AML-193 (cell line): ENCODE results near the gene ZNF716.
A peak's percentile ranks its signal among the peaks of the same experiment; 100 is the strongest.
"Not testable (repeated sequence)": the region's sequence is repeated elsewhere in the genome, so short reads cannot be mapped to it uniquely, and the experiment has no call there.

Experiments
- DNase-seq, 2 experiments: peaks; one replicate each; lab custom pipeline; 2025; lab: John Stamatoyannopoulos, UW

Gene ZNF716

DNA sequence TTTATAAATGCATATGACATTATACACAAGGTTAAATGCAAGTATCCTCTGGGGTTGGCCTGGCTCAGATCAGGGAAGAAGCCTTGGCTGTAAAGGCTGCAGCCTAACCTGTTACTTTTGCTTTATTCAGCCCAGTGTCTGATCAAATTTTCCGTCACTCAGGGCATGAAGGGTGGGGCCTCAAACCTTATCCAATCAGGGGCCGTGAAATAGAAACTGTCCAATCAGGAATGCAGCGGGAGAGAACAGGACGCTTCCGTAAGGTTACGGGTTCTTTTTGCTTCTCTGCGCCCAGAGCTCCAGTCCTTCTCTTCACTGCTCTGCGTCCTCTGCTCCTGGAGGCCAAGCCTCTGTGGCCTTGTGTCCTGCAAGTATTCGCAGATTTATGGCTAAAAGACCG lies at the start of gene ZNF716:
Gene ZNF716, plus strand, starts transcription at position 274 of the 400 bp plus-strand sequence. Its CDS starts 112 bp downstream, at position 386.
- DNase-seq = no peak

DNA sequence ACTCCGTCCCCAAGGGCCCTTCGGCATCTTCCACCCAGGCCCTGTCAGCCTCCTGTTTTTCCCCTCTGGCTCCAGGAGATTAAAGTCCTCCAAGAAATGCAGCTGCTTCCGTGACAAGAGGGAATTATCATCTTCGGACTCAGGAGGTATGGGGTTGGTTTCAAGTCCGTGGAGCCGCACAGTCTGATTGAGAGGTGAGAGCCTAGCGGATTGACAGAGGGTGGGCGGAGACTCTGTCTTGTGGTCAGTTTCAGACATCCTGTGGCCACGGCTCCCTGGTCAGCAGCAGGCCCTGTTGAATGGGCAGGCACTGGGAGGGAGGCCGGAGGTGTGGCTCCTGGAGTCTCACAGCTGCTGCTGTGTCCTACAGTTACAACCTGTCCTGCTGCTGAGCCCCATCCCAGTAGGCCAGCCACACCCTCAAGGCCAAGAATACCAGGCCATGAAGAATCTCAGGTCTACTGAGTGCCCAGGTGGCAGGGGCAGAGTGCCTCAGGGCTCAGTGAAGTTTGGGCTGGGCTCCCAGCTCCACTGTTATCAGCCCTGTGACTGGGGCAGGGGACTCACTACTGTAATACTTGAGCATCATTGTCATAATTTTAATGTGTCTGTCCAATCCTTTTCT lies 49.3 kb upstream of the ZNF716 start:
- no peak for DNase-seq

DNA sequence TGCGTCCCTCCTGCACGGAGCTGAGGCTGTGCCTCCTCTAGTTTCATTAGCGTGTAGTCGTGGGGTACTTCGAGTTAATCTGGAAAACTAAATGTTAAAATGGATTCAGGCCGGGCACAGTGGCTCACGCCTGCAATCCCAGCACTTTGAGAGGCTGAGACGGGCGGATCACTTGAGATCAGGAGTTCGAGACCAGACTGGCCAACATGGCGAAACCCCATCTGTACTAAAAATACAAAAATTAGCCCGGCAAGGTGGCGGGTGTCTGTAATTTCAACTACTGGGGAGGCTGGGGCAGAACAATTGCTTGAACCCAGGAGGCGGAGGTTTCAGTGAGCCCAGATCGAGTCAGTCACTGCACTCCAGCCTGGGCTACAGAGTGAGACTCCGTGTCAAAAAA lies 46.9 kb upstream of the ZNF716 start:
- not testable (repeated sequence) for DNase-seq

DNA sequence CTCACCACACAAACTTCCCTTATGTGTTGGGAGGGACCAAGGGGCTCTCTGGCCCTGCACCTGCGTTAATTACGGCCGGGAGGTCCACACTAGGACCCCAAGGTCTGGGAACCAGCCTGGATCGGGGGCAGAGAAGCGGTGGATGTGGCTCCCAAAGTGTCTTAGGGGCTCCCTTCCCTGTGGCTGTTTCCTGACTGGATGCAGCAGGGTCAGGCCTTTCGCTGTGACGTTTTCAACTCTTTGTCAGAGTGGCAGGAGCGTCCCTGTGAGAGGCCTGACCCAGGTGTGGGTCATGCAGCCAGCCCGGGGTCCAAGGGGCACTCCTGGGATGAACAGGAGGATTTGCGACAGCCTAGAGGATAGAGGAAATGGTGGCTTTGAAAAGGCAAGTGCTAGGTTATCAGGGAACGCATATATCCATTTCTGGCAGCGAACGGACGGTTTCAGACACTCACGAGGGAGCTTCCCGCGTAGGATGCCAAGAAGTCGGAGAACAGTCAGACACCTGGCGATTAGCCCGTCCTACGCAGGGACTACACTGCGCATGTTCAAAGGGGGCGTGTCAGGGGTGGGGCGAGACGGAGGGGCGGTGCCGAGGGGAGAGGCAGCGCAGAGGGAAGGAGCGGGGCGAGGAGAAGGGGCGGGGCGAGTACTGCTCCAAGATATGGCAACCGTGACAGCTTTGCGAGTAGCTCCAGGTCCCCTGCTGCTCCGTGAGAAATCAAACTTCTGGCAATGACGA lies 46.2 kb upstream of the ZNF716 start:
- DNase-seq = no peak

DNA sequence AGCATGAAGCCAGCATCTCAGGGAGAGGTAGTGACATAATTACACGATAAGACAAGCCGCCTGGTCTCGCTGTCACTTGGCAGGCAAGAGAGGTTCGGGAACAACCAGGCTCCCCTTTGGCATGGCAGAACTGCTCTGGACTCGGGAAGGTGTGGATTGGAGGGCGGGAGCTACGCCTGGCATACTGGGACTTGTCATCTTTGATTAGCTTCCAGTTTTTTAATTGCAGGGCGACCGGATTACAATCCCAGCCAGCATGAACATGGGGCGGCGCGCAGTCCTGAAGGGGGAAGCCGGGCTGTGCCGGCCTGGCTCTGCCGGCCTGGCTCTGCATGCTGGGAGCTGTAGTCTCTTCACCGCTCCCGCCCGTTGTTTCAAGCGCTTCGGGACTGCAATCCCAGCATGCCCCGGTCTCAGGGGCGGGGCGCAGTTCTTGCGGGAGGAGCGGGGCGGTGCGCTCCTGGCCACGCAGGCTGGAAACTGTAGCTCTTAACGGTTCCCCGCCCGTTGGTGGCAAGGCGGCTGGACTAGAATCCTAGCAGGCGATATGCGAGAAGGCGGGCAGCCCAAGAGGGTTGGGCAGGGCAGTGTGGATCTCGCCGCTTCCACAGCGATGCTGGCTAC lies 45.5 kb upstream of the ZNF716 start:
- no peak for DNase-seq

DNA sequence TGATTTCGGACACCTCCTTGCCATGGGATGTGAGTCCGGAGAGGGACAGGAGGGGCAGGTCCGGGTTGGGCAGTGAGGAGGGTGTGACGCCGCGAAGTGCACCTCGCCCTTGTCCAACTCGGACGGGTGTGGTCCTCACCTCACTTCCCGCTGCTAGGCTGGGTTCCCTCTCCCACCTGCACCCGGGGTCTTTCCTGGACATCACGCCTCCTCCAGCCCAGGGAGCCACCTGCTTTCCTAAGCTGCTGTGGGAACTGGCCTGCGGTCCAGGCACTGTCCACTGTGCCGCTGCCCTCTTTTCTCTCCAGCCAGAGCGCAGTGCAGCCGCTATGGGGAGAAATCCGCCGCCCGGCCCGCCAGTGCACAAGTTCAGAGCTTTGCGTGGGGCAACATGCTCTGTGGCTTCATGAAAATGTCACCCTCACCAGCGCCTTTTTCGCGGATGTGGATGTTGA lies 45.0 kb upstream of the ZNF716 start:
- DNase-seq = no peak

DNA sequence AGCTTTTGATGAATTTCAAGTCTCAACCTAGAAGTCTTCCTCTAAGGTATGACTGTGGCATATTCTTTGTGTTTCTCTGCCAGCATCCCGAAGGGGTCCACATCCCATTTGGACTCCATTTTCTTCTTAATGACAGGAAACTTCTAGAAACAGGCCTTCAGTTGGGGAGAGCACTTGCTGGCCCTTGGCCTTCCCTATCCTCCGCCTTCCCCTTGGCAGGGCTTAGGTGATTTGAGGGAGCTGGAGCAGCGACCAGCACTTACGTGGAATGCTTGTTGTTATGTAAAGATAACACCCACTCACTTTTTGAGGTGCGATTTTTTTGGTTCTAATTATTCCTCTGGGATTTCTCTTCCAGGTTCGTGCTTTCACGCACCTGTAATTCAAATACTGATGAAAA lies 42.9 kb upstream of the ZNF716 start:
- no peak for DNase-seq

DNA sequence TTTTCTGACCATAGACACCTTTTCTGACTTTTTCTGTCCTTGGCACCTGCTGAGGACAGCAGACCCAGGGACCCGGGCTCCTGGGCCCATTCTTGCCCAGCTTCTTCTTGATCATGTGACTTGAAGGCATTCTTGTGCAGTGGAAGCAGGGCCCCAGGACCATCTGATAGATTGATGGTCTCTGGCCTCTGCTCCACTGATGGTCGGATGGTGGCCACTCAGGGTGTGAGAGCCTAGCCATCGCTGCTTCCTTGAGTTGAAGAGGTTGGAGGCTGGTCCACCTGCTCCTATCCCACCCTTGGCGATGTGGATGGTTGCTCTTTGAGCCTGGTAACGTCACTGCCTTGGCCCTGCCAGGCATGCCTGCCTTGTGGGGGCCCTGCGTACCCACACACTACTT lies 37.8 kb upstream of the ZNF716 start:
- no peak for DNase-seq

DNA sequence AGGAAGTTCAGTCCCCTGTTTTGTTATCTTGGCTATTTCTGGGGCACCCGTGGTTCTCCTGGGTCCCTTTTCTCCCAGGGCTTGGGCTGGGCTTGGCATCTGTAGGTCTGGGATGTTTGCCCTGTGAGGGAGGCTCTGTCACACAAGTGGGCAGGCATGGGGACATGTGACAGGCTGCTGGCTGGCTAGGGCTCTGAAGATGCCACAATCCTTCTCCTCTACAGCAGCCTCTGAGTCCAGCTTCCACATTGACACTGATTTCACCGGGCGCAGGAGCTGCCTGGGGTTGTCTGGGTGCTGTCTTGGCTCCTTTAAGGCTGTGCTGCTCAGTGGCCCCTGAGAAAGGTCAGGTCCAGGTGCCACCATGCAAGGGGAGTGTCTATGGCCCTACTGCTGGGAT lies 37.4 kb upstream of the ZNF716 start:
- no peak for DNase-seq

DNA sequence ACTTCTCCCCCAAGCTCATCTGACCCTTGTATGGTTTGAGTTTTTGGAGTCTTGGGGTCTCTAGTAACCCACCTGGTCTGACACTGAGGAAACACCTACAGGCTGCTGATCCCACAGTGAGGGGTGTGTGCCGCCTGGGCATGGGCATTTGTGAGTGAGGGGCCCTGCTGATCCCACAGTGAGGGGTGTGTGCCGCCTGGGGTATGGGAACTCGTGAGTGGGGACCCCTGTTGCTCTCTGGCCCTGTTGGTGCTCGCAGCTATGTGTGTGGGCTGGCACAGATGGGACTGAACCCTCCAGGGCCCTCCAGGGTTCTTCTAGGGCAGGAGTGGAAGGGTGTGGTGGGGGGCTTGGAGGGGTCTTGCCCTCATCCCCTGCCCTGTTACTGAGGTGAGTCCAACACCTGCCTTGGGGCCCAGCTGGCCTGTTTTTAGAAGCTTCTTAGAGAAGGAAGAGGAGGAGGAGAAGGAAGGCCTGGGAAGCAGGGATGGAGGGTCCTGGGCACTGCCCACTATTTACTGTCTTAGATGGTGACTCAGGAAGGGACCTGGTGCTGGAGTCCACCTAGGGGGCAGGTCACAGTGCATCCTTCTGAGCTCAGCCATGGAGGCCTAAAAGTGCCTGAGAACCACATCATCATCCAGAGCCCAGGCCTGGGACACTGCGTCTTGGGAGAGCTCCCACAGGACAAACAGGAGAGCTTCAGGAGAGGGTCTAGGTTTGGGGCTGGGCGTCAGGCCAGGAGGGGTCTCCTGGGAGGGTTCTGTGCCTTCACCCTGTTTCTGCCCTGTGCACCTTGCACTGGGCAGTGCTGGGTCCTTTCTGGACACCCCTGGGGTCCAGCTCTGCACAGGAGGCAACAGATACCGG lies 36.2 kb upstream of the ZNF716 start:
- DNase-seq = no peak

DNA sequence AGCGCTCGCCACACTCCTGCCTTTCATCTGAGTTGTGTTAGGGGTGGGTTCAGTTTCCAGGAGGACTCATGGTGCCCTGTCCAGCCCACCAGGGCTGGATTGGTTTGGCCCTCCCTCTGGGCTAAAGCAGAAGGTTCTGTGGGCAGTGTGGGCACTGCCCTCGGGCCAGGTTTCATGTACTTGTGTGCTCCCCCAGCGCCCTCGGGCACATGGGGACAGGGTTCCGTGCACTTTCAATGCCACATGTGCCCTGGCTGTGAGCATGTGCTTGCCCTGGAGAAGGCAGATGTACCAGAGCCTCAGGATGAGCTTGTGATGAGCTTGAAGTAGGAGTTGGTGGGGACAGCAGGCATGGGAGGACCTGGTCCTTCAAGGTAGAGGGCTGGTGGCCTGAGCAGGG lies 35.6 kb upstream of the ZNF716 start:
- DNase-seq = no peak

DNA sequence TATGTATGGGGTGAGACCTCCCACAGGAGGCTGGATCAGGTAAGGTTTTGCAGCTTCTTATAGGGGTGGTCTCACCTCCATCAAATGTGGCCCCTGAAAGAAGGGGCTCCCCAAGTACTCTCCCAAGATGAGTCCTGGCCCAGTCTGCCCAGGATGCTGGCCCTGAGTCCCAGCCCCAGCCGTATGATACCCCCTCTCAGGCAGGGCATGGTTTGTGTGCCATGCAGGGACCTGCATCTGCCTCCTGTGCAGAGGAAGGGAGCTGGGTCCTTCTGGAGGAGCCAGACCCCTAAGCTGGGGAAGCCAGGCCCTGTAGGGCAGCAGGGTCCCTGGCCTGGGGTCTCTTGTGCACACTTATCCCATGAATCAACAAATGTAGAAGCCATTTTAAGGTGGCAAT lies 35.1 kb upstream of the ZNF716 start:
- no peak for DNase-seq

DNA sequence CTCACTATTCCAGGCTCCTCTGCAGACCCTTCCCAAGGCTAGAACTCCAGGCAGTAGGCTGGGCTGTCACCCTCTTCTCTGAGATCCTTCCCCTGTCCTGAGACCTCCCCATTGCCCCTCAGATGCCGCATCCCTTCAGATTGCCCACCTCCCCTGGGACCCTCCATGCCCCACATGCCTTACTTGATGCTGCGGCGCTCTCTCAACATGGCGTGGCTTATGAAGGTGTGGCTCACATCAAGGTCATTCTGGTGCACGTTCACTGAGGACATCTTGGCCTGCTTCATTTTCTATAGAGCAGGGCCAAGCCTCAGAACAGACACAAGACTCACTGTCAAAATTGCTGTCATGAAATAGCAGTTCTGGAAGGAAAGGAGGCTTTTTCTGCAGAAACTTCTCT lies 34.7 kb upstream of the ZNF716 start:
- no peak for DNase-seq

DNA sequence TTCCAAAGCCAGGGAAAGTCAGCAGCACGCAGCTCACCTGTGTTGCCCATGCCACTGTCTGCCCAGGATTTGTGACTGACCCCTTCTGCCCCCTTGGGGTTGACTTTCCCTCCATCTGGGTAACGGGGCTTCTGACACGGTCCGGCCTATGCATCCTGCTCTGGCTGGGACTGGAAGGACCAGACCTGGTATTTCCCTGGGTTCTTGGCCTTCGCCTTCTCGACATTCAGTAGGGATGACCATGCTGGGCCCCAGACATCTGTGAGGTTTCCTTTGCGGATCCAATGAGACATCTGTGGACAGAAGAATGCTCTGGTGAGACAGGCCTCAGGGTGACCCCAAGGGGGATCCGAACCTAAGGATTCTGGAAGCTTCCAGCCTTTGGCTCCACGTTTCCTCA lies 34.2 kb upstream of the ZNF716 start:
- DNase-seq = no peak

DNA sequence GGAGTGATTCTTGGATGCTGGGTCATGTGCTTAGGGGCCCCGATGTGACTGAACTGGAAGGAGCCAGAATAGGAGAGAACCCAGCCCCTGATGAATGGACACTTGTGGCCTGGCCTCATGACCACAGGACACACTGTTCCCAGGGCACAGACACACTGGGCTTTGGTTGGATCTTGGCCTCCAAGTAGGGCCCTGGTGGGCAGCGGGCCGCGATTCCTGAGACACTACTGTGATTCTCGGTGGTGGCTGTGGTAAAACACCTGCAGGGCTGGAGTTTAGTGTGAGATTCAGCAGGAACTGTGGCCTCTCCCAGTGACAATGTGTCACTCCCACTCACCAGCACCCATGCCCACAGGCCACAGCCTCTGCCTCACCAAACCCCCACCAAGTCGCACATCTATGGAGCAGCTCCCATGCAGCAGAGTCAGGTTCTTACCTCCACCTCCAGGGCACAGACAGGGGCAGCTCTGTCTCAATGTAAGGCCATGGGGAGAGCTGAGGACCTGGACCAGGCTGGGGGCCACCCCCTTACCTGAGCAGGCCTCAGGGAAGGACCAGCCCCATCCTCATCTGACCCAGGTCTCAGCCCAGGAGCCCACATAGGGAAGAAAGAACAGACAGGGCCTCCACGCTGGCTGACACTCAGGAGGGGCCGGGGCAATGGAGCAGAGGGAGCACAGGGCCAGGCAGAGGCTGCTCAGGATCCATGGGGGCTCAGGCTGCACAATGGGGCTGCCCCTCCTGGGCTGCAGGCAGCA lies 33.2 kb upstream of the ZNF716 start:
- DNase-seq = no peak

DNA sequence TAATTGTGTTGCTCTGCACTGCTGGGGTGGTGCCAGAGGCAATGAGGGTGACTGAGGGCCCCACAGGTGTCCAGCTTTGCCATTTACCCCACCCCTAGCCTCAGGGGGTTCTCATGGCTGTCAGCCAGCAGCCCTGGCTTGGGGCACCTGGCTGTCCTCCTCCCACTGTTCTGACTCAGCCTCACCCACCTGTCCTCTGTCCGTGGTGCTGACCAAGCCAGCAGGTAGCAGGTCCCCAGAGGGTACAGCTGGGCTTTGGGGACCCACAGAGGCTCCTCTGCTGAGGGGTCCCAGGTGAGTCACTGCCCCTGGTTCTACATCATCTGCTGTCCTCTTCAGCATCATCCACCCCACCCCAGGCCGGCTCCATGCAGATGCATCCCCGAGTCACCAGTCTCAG lies 32.2 kb upstream of the ZNF716 start:
- DNase-seq = no peak

DNA sequence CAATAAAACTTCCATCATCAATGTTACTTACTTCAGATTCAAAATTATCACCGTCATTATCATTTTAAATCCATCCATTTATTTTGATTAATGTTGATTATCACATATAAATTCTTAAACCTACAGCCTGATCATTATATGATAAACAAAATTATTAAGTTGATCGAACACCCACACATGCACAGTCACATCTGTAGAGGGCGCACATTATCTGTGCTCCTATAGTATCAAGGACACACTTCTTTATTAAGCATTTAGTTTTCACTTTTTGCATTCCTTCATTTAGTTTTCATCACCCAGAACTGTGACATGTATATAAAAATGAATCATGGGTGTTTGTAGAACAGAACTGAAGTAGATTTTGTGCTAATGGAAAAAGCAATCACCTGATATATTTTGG lies 26.2 kb upstream of the ZNF716 start:
- DNase-seq = peak in 1 of 2 experiments; percentile 0

DNA sequence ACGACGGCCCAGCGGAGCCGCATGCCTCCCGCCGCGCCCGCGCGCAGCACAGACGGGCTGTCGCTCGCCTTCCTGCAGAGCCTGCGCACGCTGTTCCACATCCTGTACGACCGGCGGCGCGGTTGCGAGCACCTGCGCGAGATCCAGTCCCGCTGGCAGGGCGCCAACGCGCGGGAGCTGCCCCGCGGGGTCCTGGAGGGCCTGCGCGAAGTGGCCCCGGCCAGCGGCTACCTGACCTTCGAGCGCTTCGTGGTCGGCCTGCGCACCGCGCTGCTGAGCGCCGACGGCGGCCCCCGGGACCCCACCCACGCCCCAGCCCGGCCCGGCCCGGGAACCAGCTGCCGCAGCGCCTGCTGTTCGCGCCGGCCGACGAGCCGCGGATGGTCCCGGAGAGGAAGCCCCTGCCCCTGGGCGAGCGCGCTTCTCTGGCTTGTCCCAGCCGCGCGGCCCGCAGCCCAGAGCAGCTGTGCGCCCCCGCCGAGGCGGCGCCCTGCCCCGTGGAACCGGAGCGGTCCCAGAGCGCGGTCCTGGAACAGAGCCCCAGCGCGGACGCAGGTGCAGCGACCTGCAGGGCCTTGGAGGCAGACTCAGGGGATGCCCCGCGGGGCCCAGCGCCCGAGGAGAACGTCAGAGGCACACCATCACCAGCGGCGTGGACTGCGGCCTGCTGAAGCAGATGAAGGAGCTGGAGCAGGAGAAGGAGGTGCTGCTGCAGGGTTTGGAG lies 25.3 kb upstream of the ZNF716 start:
- DNase-seq = no peak

DNA sequence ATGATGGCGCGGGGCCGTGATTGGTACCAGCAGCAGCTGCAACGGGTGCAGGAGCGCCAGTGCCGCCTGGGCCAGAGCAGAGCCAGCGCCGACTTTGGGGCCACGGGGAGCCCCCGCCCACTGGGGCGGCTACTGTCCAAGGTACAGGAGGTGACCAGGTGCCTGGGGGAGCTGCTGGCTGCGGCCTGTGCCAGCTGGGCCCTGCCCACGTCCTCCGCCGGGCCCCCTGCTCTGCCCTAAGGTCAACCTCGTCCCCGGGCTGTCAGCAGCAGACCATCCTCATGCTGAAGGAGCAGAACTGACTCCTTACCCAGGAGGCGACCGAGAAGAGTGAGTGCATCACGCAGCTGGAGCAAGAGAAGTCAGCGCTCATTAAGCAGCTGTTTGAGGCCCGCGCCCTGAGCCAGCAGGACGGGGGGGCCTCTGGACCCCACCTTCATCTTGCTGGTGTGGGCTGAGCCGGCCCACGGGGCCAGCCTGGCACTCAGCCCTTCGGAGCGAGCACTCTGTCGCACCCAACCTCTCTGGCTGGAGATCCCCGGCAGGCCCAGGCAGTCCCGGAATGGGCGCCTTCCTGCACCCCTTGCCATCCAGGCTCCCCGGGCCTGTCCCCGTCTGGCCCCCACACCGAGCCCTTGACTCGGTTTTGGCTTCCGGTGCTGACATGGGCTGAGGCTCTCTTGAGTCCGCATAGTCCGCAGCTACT lies 24.6 kb upstream of the ZNF716 start:
- DNase-seq = no peak

DNA sequence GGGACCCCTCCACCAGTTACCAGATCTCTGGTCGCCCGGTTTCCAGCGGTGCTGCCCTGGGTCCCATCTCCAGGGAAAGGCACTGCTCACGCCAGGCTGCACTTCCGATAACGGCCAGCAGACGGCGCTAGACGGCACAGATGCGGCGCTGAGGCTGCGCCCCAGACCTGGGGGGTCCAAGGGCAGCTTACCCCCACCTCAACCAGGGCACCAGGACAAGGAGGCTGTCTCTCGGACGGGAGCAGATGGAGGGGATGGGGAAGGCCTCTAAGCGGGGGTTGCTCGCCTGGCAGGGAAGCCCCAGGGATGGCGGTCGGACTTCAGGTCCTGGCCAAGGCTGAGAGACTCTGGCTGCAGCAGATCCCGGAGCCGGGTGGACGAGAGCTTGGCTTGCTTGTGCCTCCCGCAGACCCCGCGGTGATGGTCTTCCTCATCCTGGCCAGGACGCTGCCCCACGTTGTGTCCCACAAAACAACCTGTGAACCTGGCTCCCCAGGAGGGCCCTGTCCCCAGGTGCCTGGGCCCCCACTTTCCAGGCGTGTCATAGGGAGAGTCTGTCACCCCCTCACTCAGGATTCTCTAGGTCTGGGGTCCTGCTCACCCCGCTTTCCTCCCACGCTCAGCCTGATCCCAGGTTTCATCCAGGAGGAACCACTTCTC lies 23.9 kb upstream of the ZNF716 start:
- DNase-seq = no peak
